HCT116 (cell line): ENCODE results near the gene NF2. TPM values are rescaled to one million over a fixed set of nuclear protein-coding genes. Genes with fewer than 3 reads are reported as not detected.

Source experiments
- ATAC-seq: fragments of 200-7000 bp; cut with Tn5 transposase; 2 replicates; pipeline ENCODE4 v1.9.1; 2020; ENCODE audit warnings: mild to moderate bottlenecking, moderate library complexity
- BruUV-seq: library from RNA; stranded (reverse); fragments of 400-500 nt; replicated peaks from 2 replicates; lab custom pipeline; 2021; lab: Mats Ljungman, UMichigan
- CTCF ChIA-PET: fragments of 300-600 bp; sonication (Branson Sonifier 250); formaldehyde crosslinking; loops from one replicate; lab custom pipeline; 2021; ENCODE audit warnings: antibody characterized with exemption; lab: Charles Lee
- POLR2A ChIA-PET: fragments of 300-600, 350-600 bp; sonication (Branson Sonifier 250); formaldehyde crosslinking; loops from one replicate; lab custom pipeline; 2021; ENCODE audit warnings: antibody characterized with exemption; lab: Charles Lee
- RAD21 ChIA-PET, 2 experiments: fragments of 300-600 bp; sonication (Branson Sonifier 250); formaldehyde crosslinking; loops; one replicate each; lab custom pipeline; 2023; ENCODE audit warnings: low total read pairs in 2 of 2; ENCODE audit not compliant: uncharacterized antibody in 2 of 2, unreplicated experiment in 2 of 2, low non-redundant PET in 1 of 2; lab: Charles Lee
- DNase-seq: peaks from one replicate; pipeline ENCODE4 v3.0.0-alpha.2; 2010; ENCODE audit warnings: low read depth, low spot score
- H2AFZ ChIP-seq: fragments of 200-600 bp; shearing (Covaris generic), sonication (generic); 2 replicates; pipeline ENCODE4 v1.6.1; 2017; ENCODE audit warnings: low read depth, mixed run types, mixed read lengths, antibody characterized with exemption, low read length; ENCODE audit not compliant: poor library complexity, severe bottlenecking
- H3K27ac ChIP-seq: 2 replicates; pipeline ENCODE4 v1.5.1; 2012; ENCODE audit warnings: low read depth, low read length
- H3K27me3 ChIP-seq: fragments of 200-600 bp; sonication (generic); 2 replicates; pipeline ENCODE4 v1.6.1; 2016; ENCODE audit warnings: mixed run types, low read length, mixed read lengths; ENCODE audit not compliant: insufficient read depth
- H3K36me3 ChIP-seq, 2 experiments: fragments of 200-500 bp in 1 of 2; fragments of 200-600 bp in 1 of 2; sonication (Bioruptor generic) in 1 of 2; sonication (generic) in 1 of 2; 2 replicates each; pipeline versions ENCODE4 v1.5.1 to v1.6.1; 2014 to 2016; ENCODE audit warnings: low read length in 2 of 2, inconsistent platforms in 1 of 2, mixed read lengths in 1 of 2, mixed run types in 1 of 2; ENCODE audit not compliant: insufficient read depth in 2 of 2, control insufficient read depth in 1 of 2
- H3K4me1 ChIP-seq, 2 experiments: fragments of 200-600 bp in 1 of 2; sonication (generic) in 1 of 2; 2 replicates each; pipeline versions ENCODE4 v1.5.1 to v1.6.1; 2012 to 2017; ENCODE audit warnings: low read length in 2 of 2, inconsistent platforms in 1 of 2, mild to moderate bottlenecking in 1 of 2, mixed read lengths in 1 of 2, mixed run types in 1 of 2, moderate library complexity in 1 of 2; ENCODE audit not compliant: insufficient read depth in 2 of 2, control insufficient read depth in 1 of 2
- H3K4me2 ChIP-seq: fragments of 200-600 bp; sonication (generic); 2 replicates; pipeline ENCODE4 v1.6.1; 2017; ENCODE audit warnings: mixed run types, low read length, mixed read lengths
- H3K4me3 ChIP-seq, 2 experiments: fragments of 200-600 bp in 1 of 2; sonication (generic) in 1 of 2; replicated peaks in 1 of 2; 2 replicates each; pipeline ENCODE4 v1.5.1; 2011 to 2016; ENCODE audit warnings: low read length in 2 of 2, control low read depth in 1 of 2, low read depth in 1 of 2, mild to moderate bottlenecking in 1 of 2, mixed read lengths in 1 of 2, mixed run types in 1 of 2
- H3K79me2 ChIP-seq: fragments of 200-600 bp; sonication (generic); 2 replicates; pipeline ENCODE4 v1.6.1; 2017; ENCODE audit warnings: mild to moderate bottlenecking, mixed run types, low read length, moderate library complexity, mixed read lengths; ENCODE audit not compliant: insufficient read depth
- H3K9ac ChIP-seq: fragments of 200-600 bp; sonication (generic); 2 replicates; pipeline ENCODE4 v1.6.1; 2016; ENCODE audit warnings: low read length, mixed read lengths
- H3K9me2 ChIP-seq: fragments of 200-600 bp; sonication (generic), shearing (Covaris generic); 2 replicates; pipeline ENCODE4 v1.6.1; 2017; ENCODE audit warnings: mixed run types, mild to moderate bottlenecking, moderate library complexity; ENCODE audit not compliant: insufficient read depth
- H3K9me3 ChIP-seq, 2 experiments: fragments of 200-500 bp in 1 of 2; fragments of 200-600 bp in 1 of 2; sonication (Bioruptor generic) in 1 of 2; sonication (generic) in 1 of 2; 2 replicates each; pipeline ENCODE4 v1.6.1; 2014 to 2017; ENCODE audit warnings: low read length in 2 of 2, mixed read lengths in 2 of 2, inconsistent platforms in 1 of 2, low read depth in 1 of 2, mild to moderate bottlenecking in 1 of 2, mixed run types in 1 of 2, moderate library complexity in 1 of 2; ENCODE audit not compliant: control insufficient read depth in 1 of 2, insufficient read depth in 1 of 2
- H4K20me1 ChIP-seq: fragments of 200-600 bp; sonication (generic), shearing (Covaris generic); 2 replicates; pipeline ENCODE4 v1.6.1; 2017; ENCODE audit warnings: mixed run types, mild to moderate bottlenecking, moderate library complexity; ENCODE audit not compliant: insufficient read depth
- CBX3 ChIP-seq: IDR thresholded peaks from 2 replicates; pipeline ENCODE4 v1.6.1; 2012; ENCODE audit warnings: low read depth
- CEBPB ChIP-seq: IDR thresholded peaks from 2 replicates; pipeline ENCODE4 v1.6.1; 2012; ENCODE audit warnings: low read depth
- ELF1 ChIP-seq: IDR thresholded peaks from 2 replicates; pipeline ENCODE4 v1.6.1; 2012; ENCODE audit warnings: low read depth, borderline replicate concordance
- JUND ChIP-seq: IDR thresholded peaks from 2 replicates; pipeline ENCODE4 v1.6.1; 2012
- MAX ChIP-seq: IDR thresholded peaks from 2 replicates; pipeline ENCODE4 v1.6.1; 2012
- RAD21 ChIP-seq: IDR thresholded peaks from 2 replicates; pipeline ENCODE4 v1.6.1; 2012; ENCODE audit warnings: low read depth, mild to moderate bottlenecking
- REST ChIP-seq: IDR thresholded peaks from 2 replicates; pipeline ENCODE4 v1.6.1; 2012; ENCODE audit warnings: low read depth
- intact Hi-C: fragments of 100-400 bp; cut with micrococcal nuclease; formaldehyde crosslinking; loops from 2 replicates; pipeline ENCODE4 v1.10.0; 2022
- total RNA-seq: library from RNA; stranded (reverse); gene quantifications from one replicate; pipeline ENCODE4 v1.2.1, GENCODE V29; 2021; ENCODE audit not compliant: unreplicated experiment

The NF2 gene
- total RNA-seq, 1 experiment from 2014 or later = 70.2 TPM

GRCh38 chr22:29718949-29719898, 115.8 kb downstream of the NF2 start:
- H4K20me1 ChIP-seq = no peaks in the 10 kb centered on the region
- no peak overlapping the region for H2AFZ ChIP-seq
- ATAC-seq (no peak), DNase-seq (no peak)
- no peaks in the 10 kb centered on the region for H3K36me3 ChIP-seq
- CTCF ChIA-PET = interaction anchor here (1.1 to 1.7 kb wide), 2 partner anchors 29 to 54 kb away, joined by 3 to 6 read pairs; no protein-coding TSS in a partner anchor
- POLR2A ChIA-PET = no interaction called here
- H3K9me2 ChIP-seq = no peaks in the 10 kb centered on the region
- H3K4me1 ChIP-seq = peaks cover 0 to 5% of the 10 kb centered on the region in 2 experiments; a peak in 2 of 4 replicates
- H3K79me2 ChIP-seq = no peaks in the 10 kb centered on the region
- no peak overlapping the region for H3K4me2 ChIP-seq
- no peak overlapping the region for H3K4me3 ChIP-seq
- BruUV-seq = no TSS peak
- RAD21 ChIA-PET = interaction anchor here in 1 of 2 experiments (0.6 kb wide), 1 partner anchor 367 kb away, joined by 3 read pairs; no protein-coding TSS in a partner anchor
- H3K9ac ChIP-seq = no peak overlapping the region
- H3K27ac ChIP-seq = no peak overlapping the region
- H3K27me3 ChIP-seq = no peaks in the 10 kb centered on the region
- intact Hi-C loops = no loop called here
- TF ChIP-seq JUND (no peak), MAX (no peak), CBX3 (no peak), REST (no peak), ELF1 (no peak), RAD21 (no peak), CEBPB (no peak)
- no peaks in the 10 kb centered on the region for H3K9me3 ChIP-seq
